Breast epithelium (tissue), 4 donors: ENCODE results near the gene SIGMAR1. TPM values are rescaled to one million over a fixed set of nuclear protein-coding genes. Genes with fewer than 3 reads are reported as not detected.

Source experiments
- DNase-seq, 2 donors: peaks; one replicate each; pipeline ENCODE4 v3.0.0-alpha.2; 2019; ENCODE audit warnings: low spot score in 2 of 2
- H3K27ac ChIP-seq, 2 donors: fragments of 200-600 bp; sonication (generic) in 1 of 2; one replicate each; pipeline ENCODE4 v1.5.1; 2016 to 2019; ENCODE audit warnings: mild to moderate bottlenecking in 1 of 2
- H3K27me3 ChIP-seq, 2 donors: fragments of 200-600 bp; sonication (generic) in 1 of 2; one replicate each; pipeline versions ENCODE4 v1.5.1 to v1.6.0; 2017 to 2019; ENCODE audit warnings: control low read depth in 1 of 2, mild to moderate bottlenecking in 1 of 2
- H3K36me3 ChIP-seq: fragments of 200-600 bp; one replicate; pipeline ENCODE4 v1.5.1; 2019
- H3K4me1 ChIP-seq, 2 donors: fragments of 200-600 bp; sonication (generic); one replicate each; pipeline ENCODE4 v1.5.1; 2016 to 2019; ENCODE audit warnings: control low read depth in 1 of 2
- H3K4me3 ChIP-seq, 3 donors: fragments of 200-600 bp; sonication (generic); 1 replicate in 2 of 3; 2 replicates in 1 of 3; pipeline ENCODE4 v1.5.1; 2016 to 2019; ENCODE audit warnings: mild to moderate bottlenecking in 3 of 3, moderate library complexity in 2 of 3
- H3K9me3 ChIP-seq, 2 donors: fragments of 200-600 bp; sonication (generic) in 1 of 2; one replicate each; pipeline ENCODE4 v1.5.1; 2016 to 2019; ENCODE audit warnings: control low read depth in 1 of 2
- CTCF ChIP-seq, 3 donors: fragments of 450-650 bp; IDR thresholded peaks; one replicate each; pipeline ENCODE4 v1.5.1; 2016 to 2017; ENCODE audit warnings: antibody characterized with exemption in 3 of 3, mild to moderate bottlenecking in 3 of 3, moderate library complexity in 3 of 3
- POLR2A ChIP-seq: fragments of 450-650 bp; IDR thresholded peaks from one replicate; pipeline ENCODE4 v1.6.1; 2016; ENCODE audit warnings: antibody characterized with exemption, mild to moderate bottlenecking, moderate library complexity
- POLR2AphosphoS5 ChIP-seq, 3 donors: sonication (generic); formaldehyde crosslinking; IDR thresholded peaks; one replicate each; pipeline ENCODE4 v1.6.1; 2017; ENCODE audit warnings: antibody characterized with exemption in 3 of 3
- intact Hi-C: fragments of 100-400 bp; cut with DNase I; formaldehyde crosslinking; loops from one replicate; pipeline ENCODE4 v1.15.1; 2023; ENCODE audit warnings: low total_unique reads
- total RNA-seq, 3 donors: library from RNA; depleted of rRNA; stranded (reverse); fragments of >200 nt; gene quantifications; one replicate each; pipeline ENCODE4 v1.1.0, GENCODE V29; 2016

SIGMAR1 gene
- total RNA-seq, 3 donors from 2014 or later, result 62.6 to 84.8 (median 70.8) TPM

GRCh38 chr9:34627716-34628655, 9.6 kb downstream of the SIGMAR1 start:
- no peak overlapping the region for H3K27ac ChIP-seq
- peaks cover 6 to 50% of the 10 kb centered on the region in 2 donors for H3K27me3 ChIP-seq
- peak overlapping the region in 2 of 3 donors; percentile 53 to 72 for H3K4me3 ChIP-seq
- H3K9me3 ChIP-seq, result no peaks in the 10 kb centered on the region
- H3K4me1 ChIP-seq, result no peaks in the 10 kb centered on the region
- TF ChIP-seq CTCF (IDR thresholded peaks at IDR 0.05), result no peak
- DNase-seq, result no peak
- intact Hi-C loops, result no loop called here
- H3K36me3 ChIP-seq, result no peaks in the 10 kb centered on the region

- no peaks in the 10 kb centered on the region for H3K9me3 ChIP-seq
- H3K36me3 ChIP-seq, result no peaks in the 10 kb centered on the region
- DNase-seq, result no peak
- H3K4me3 ChIP-seq, result no peak overlapping the region
- no peaks in the 10 kb centered on the region for H3K4me1 ChIP-seq
- peaks cover 6 to 53% of the 10 kb centered on the region in 2 donors for H3K27me3 ChIP-seq
- intact Hi-C loops, result no loop called here
- no peak overlapping the region for H3K27ac ChIP-seq
- TF ChIP-seq POLR2AphosphoS5 (IDR thresholded peaks at IDR 0.05) (no peak), POLR2A (no peak), CTCF (IDR thresholded peaks at IDR 0.05) (no peak)
Observed at GRCh38 chr9:34625186-34625486, 12.5 kb downstream of the SIGMAR1 start.

GRCh38 chr9:34624475-34625185, 13.0 kb downstream of the SIGMAR1 start:
- DNase-seq, result no peak
- no peak overlapping the region for H3K4me3 ChIP-seq
- H3K4me1 ChIP-seq, result peaks cover 0 to 2% of the 10 kb centered on the region in 2 donors
- intact Hi-C loops, result no loop called here
- no peak overlapping the region for H3K27ac ChIP-seq
- H3K9me3 ChIP-seq, result no peaks in the 10 kb centered on the region
- TF ChIP-seq POLR2A (no peak), POLR2AphosphoS5 (IDR thresholded peaks at IDR 0.05) (no peak), CTCF (IDR thresholded peaks at IDR 0.05) (no peak)
- no peaks in the 10 kb centered on the region for H3K36me3 ChIP-seq
- H3K27me3 ChIP-seq, result peaks cover 6 to 53% of the 10 kb centered on the region in 2 donors

- Histone ChIP-seq H3K4me1 (peaks cover 0 to 8% of the 10 kb centered on the region in 2 donors), H3K27me3 (peaks cover 6 to 53% of the 10 kb centered on the region in 2 donors), H3K9me3 (no peaks in the 10 kb centered on the region), H3K27ac (no peak overlapping the region), H3K4me3 (peak overlapping the region in 1 of 3 donors; percentile 43), H3K36me3 (no peaks in the 10 kb centered on the region)
- intact Hi-C loops, result no loop called here
- TF ChIP-seq POLR2AphosphoS5 (IDR thresholded peaks at IDR 0.05) (no peak), POLR2A (no peak), CTCF (IDR thresholded peaks at IDR 0.05) (no peak)
- no peak for DNase-seq
Observed at GRCh38 chr9:34623374-34624235, 14.0 kb downstream of the SIGMAR1 start.
